Stomach (tissue), 9 donors: Measurements from ENCODE around the gene ANKS1B. TPM values are rescaled to one million over a fixed set of nuclear protein-coding genes. Genes with fewer than 3 reads are reported as not detected.
"Not testable (repeated sequence)": the region's sequence is repeated elsewhere in the genome, so short reads cannot be mapped to it uniquely, and the experiment has no call there.

Source experiments
- DNase-seq, 2 donors: peaks; one replicate each; pipeline versions ENCODE4 v3.0.0 to v3.0.0-alpha.2; 2013 to 2019
- H3K27ac ChIP-seq, 5 donors: fragments of 200-600 bp in 4 of 5; sonication (generic) in 4 of 5; one replicate each; pipeline ENCODE4 v1.5.1; 2013 to 2019; ENCODE audit warnings: mild to moderate bottlenecking in 1 of 5, moderate library complexity in 1 of 5
- H3K27me3 ChIP-seq, 3 donors: fragments of 200-600 bp; sonication (generic); one replicate each; pipeline ENCODE4 v1.5.1; 2017 to 2019; ENCODE audit warnings: mixed run types in 1 of 3
- H3K36me3 ChIP-seq, 4 donors: fragments of 200-600 bp; sonication (generic); 1 replicate in 3 of 4; 2 replicates in 1 of 4; pipeline ENCODE4 v1.5.1; 2016 to 2019
- H3K4me1 ChIP-seq, 4 donors: fragments of 200-600 bp; sonication (generic); one replicate each; pipeline ENCODE4 v1.5.1; 2016 to 2019
- H3K4me3 ChIP-seq, 4 donors: fragments of 200-600 bp; sonication (generic) in 3 of 4; one replicate each; pipeline ENCODE4 v1.5.1; 2016 to 2019; ENCODE audit warnings: mild to moderate bottlenecking in 1 of 4
- H3K9me3 ChIP-seq, 4 donors: fragments of 200-600 bp; sonication (generic); one replicate each; pipeline ENCODE4 v1.5.1; 2016 to 2019
- EP300 ChIP-seq: sonication (generic); formaldehyde crosslinking; IDR thresholded peaks from one replicate; pipeline ENCODE4 v1.6.1; 2017; ENCODE audit warnings: antibody characterized with exemption
- POLR2A ChIP-seq, 4 donors: fragments of 450-650 bp; IDR thresholded peaks; one replicate each; pipeline ENCODE4 v1.6.1; 2016; ENCODE audit warnings: antibody characterized with exemption in 4 of 4, control low read depth in 2 of 4, mild to moderate bottlenecking in 1 of 4, moderate library complexity in 1 of 4
- POLR2AphosphoS5 ChIP-seq, 3 donors: sonication (generic); formaldehyde crosslinking; IDR thresholded peaks; one replicate each; pipeline ENCODE4 v1.6.1; 2016; ENCODE audit warnings: antibody characterized with exemption in 3 of 3
- WGBS, 5 donors: extraction: QIAGEN DNeasy Blood & Tissue Kit in 3 of 5; methylation state at CpG; one replicate each; pipeline versions ENCODE4 v1.1.5 to v1.1.7; 2013 to 2018; 5-methylcytosine and 5-hydroxymethylcytosine counted together
- intact Hi-C: fragments of 100-400 bp; cut with DNase I; formaldehyde crosslinking; loops from one replicate; pipeline ENCODE4 v1.15.1; 2023; ENCODE audit warnings: low total_unique reads
- polyA plus RNA-seq, 3 donors: library from polyadenylated mRNA; stranded (reverse); fragments of 200-250 nt; gene quantifications; one replicate each; pipeline ENCODE4 v1.2.3, GENCODE V29; 2013
- total RNA-seq, 5 donors: library from RNA; depleted of rRNA; stranded (reverse); fragments of >200 nt; gene quantifications; one replicate each; pipeline versions ENCODE4 v1.1.0 to v1.2.3, GENCODE V29; 2014 to 2016
- TF ChIP-seq, protein P1 (sequence below), 7 experiments: fragments of 450-650 bp in 4 of 7; fragments of 200-600 bp in 3 of 7; sonication (generic) in 3 of 7; IDR thresholded peaks; one replicate each; pipeline ENCODE4 v1.5.1; 2016 to 2019; ENCODE audit warnings: antibody characterized with exemption in 7 of 7, control low read depth in 2 of 7, mild to moderate bottlenecking in 1 of 7
- donor health status: healthy with polysubstance abuse.
- donor health status: Bipolar disorder and iron deficiency.
- donor health status: healthy.

ANKS1B gene
- total and polyA plus RNA-seq, 8 donors = 0.73 to 26.8 (median 2.2) TPM; not detected in 2

DNA sequence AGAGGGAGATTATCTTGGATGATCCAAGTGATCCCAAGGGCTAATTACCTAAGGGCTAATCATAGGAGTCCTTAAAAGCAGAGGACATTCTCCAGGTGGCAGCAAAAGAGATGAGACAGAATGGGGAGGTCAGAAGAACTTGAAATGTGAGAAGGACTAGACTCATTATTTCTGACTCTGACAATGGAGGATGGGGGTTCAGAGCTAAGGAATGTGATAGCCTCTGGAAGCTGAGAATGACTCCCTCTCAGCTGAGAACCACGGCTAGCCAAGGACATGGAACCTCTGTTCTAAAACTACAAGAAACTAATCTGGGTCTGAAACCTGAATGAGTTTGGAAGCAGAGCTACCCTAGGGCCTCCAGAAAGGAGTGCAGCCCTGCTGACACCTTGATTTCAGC is 35.6 kb upstream of the ANKS1B start:
- H3K4me3 ChIP-seq = no peak overlapping the region
- no peaks in the 10 kb centered on the region for H3K27me3 ChIP-seq
- no peaks in the 10 kb centered on the region for H3K9me3 ChIP-seq
- intact Hi-C loops = no loop called here
- TF ChIP-seq, protein P1, sequence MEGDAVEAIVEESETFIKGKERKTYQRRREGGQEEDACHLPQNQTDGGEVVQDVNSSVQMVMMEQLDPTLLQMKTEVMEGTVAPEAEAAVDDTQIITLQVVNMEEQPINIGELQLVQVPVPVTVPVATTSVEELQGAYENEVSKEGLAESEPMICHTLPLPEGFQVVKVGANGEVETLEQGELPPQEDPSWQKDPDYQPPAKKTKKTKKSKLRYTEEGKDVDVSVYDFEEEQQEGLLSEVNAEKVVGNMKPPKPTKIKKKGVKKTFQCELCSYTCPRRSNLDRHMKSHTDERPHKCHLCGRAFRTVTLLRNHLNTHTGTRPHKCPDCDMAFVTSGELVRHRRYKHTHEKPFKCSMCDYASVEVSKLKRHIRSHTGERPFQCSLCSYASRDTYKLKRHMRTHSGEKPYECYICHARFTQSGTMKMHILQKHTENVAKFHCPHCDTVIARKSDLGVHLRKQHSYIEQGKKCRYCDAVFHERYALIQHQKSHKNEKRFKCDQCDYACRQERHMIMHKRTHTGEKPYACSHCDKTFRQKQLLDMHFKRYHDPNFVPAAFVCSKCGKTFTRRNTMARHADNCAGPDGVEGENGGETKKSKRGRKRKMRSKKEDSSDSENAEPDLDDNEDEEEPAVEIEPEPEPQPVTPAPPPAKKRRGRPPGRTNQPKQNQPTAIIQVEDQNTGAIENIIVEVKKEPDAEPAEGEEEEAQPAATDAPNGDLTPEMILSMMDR (IDR thresholded peaks at IDR 0.05) = no peak
- no peak for TF ChIP-seq POLR2AphosphoS5 (IDR thresholded peaks at IDR 0.05)
- H3K4me1 ChIP-seq = no peaks in the 10 kb centered on the region
- no peaks in the 10 kb centered on the region for H3K36me3 ChIP-seq
- no peak overlapping the region for H3K27ac ChIP-seq
- 44 to 73% (median 61%) methylated on average over 1 of the region's 1 CpG for WGBS, 5 donors
- DNase-seq = no peak

DNA sequence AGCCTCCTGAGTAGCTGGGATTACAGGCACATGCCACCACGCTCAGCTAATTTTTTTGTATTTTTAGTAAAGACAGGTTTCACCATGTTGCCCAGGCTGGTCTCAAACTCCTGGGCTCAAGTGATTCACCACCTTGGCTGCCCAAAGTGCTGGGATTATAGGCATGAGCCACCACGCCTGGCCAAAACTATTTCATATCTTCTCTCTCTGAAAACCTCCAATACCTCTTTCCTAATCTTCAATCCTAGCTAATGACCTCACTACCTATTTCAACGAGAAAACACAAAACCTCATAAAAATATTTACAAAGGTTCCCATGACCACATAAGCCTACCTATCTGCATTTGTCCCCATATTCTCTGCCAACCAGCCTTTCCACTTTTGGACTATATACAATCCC is 32.3 kb upstream of the ANKS1B start:
- TF ChIP-seq POLR2AphosphoS5 (IDR thresholded peaks at IDR 0.05) (no peak), EP300 (no peak)
- TF ChIP-seq, protein P1 (IDR thresholded peaks at IDR 0.05) = no peak
- 79 to 86% (median 83%) methylated on average over 3 of the region's 3 CpGs for WGBS, 5 donors
- Histone ChIP-seq H3K4me1 (no peaks in the 10 kb centered on the region), H3K36me3 (no peaks in the 10 kb centered on the region), H3K27me3 (no peaks in the 10 kb centered on the region), H3K27ac (no peak overlapping the region), H3K9me3 (peaks cover 0 to 3% (median 0%) of the 10 kb centered on the region in 4 donors), H3K4me3 (no peak overlapping the region)
- intact Hi-C loops = no loop called here
- no peak for DNase-seq

DNA sequence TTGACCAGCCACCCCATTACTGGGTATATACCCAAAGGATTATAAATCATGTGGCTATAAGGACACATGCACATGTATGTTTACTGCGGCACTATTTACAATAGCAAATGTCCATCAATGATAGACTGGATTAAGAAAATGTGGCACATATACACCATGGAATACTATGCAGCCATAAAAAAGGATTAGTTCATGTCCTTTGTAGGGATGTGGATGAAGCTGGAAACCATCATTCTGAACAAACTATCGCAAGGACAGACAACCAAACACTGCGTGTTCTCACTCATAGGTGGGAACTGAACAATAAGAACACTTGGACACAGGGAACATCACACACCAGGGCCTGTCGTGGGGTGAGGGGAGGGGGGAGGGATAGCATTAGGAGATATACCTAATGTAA is 31.6 kb upstream of the ANKS1B start:
- H3K36me3 ChIP-seq, DNase-seq, H3K27ac ChIP-seq, H3K4me3 ChIP-seq, H3K9me3 ChIP-seq, intact Hi-C loops, H3K27me3 ChIP-seq, H3K4me1 ChIP-seq: not testable (repeated sequence)
- 93 to 97% (median 95%) methylated on average over 4 of the region's 4 CpGs for WGBS, 5 donors

DNA sequence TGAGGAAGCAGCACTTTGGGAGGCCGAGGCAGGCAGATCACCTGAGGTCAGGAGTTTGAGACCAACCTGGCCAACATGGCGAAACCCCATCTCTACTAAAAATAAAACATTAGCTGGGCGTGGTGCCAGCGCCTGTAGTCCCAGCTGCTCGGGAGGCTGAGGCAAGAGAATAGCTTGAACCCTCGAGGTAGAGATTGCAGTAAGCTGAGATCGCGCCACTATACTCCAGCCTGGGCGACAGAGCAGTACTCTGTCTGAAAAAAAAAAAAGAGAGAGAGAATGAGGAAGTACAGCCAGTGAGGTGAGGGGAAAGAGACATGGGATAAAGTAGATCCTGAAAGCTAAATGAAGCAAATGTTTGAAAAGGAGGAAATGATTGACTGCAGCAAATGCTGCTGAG is 21.1 kb upstream of the ANKS1B start:
- H3K4me3 ChIP-seq, DNase-seq, H3K27ac ChIP-seq, H3K4me1 ChIP-seq, intact Hi-C loops, H3K27me3 ChIP-seq, H3K36me3 ChIP-seq, H3K9me3 ChIP-seq: not testable (repeated sequence)
- WGBS, 5 donors = 77 to 83% (median 78%) methylated on average over 9 of the region's 9 CpGs

DNA sequence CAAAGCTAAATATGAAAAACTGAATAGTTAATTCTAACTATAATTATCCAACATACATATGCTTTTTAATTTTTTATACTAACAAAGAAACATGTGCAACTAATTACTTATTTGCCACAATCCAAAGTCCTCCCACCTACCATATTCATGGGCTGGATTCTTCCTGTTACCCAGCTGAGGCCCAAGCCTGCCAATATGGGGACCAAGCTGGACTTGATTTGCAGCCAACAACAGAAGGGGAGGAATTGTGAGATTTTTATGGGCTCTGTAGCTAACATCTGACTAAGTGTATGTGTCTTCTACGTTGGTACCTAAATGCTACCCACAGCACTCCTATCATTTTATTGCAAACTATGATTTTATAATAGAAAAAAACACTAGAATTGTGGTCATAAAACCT is 13.1 kb upstream of the ANKS1B start:
- Histone ChIP-seq H3K27ac (no peak overlapping the region), H3K27me3 (no peaks in the 10 kb centered on the region), H3K4me1 (no peaks in the 10 kb centered on the region), H3K9me3 (peaks cover 0 to 13% (median 2%) of the 10 kb centered on the region in 4 donors), H3K4me3 (no peak overlapping the region), H3K36me3 (no peaks in the 10 kb centered on the region)
- DNase-seq = no peak
- TF ChIP-seq, protein P1 (IDR thresholded peaks at IDR 0.05) = no peak
- TF ChIP-seq POLR2A (IDR thresholded peaks at IDR 0.05) (no peak), POLR2AphosphoS5 (IDR thresholded peaks at IDR 0.05) (no peak), EP300 (no peak)
- intact Hi-C loops = no loop called here
- 46 to 83% (median 62%) methylated on average over 1 of the region's 1 CpG for WGBS, 5 donors

DNA sequence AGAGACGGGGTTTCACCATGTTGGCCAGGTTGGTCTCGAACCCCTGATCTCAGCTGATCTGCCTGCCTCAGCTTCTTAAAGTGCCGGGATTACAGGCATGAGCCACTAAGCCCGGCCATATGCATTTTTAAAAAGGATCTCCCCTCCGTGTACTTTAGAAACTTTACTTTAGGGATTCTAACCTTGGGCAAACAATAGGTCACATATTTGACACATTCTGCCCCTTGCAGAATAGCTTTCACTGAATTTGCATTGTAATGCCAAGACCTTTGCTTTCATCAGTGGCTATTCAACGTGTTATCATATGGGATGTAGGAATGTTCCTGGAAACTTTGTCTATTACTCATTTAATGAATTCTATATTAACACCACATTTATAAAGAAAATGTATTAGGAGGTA is 11.4 kb upstream of the ANKS1B start:
- no peak for DNase-seq
- Histone ChIP-seq H3K4me1 (no peaks in the 10 kb centered on the region), H3K9me3 (peaks cover 0 to 13% (median 2%) of the 10 kb centered on the region in 4 donors), H3K4me3 (no peak overlapping the region), H3K27ac (no peak overlapping the region), H3K36me3 (no peaks in the 10 kb centered on the region), H3K27me3 (no peaks in the 10 kb centered on the region)
- 52 to 68% (median 57%) methylated on average over 6 of the region's 6 CpGs for whole genome bisulfite sequencing, 5 donors
- intact Hi-C loops = no loop called here
- TF ChIP-seq POLR2AphosphoS5 (IDR thresholded peaks at IDR 0.05) (no peak), POLR2A (IDR thresholded peaks at IDR 0.05) (no peak), EP300 (no peak)
- TF ChIP-seq, protein P1 (IDR thresholded peaks at IDR 0.05) = no peak
